Neural cell (in vitro differentiated cells): ENCODE measurements around the gene CDK5RAP2. TPM values are rescaled to one million over a fixed set of nuclear protein-coding genes. Genes with fewer than 3 reads are reported as not detected.

Source experiments
- H2AFZ ChIP-seq: fragments of 200-600, 300-800 bp; sonication (generic), shearing (Covaris generic); 2 replicates; pipeline ENCODE4 v1.6.0; 2014; ENCODE audit warnings: low read depth, mild to moderate bottlenecking, antibody characterized with exemption, low read length, moderate library complexity
- H3F3A ChIP-seq: fragments of 200-600 bp; shearing (Covaris generic); 2 replicates; pipeline ENCODE4 v1.6.1; 2016; ENCODE audit warnings: mild to moderate bottlenecking, moderate library complexity, mixed read lengths, antibody characterized with exemption, low read length; ENCODE audit not compliant: insufficient read depth, poor library complexity, severe bottlenecking
- H3K27ac ChIP-seq: fragments of 200-600, 300-800 bp; sonication (generic), shearing (Covaris generic); 2 replicates; pipeline ENCODE4 v1.5.1; 2014; ENCODE audit warnings: mild to moderate bottlenecking, low read length, moderate library complexity
- H3K27me3 ChIP-seq: fragments of 300-800, 200-600 bp; sonication (generic), shearing (Covaris generic); 2 replicates; pipeline ENCODE4 v1.6.0; 2014; ENCODE audit warnings: mild to moderate bottlenecking, low read depth, low read length, moderate library complexity; ENCODE audit not compliant: insufficient read depth
- H3K36me3 ChIP-seq: fragments of 300-800, 200-600 bp; sonication (generic), shearing (Covaris generic); 2 replicates; pipeline ENCODE4 v1.5.1; 2014; ENCODE audit warnings: mild to moderate bottlenecking, antibody characterized with exemption, low read length, moderate library complexity; ENCODE audit not compliant: insufficient read depth
- H3K4me2 ChIP-seq: fragments of 300-800, 200-600 bp; sonication (generic), shearing (Covaris generic); 2 replicates; pipeline ENCODE4 v1.6.0; 2014; ENCODE audit warnings: mild to moderate bottlenecking, low read length
- H3K4me3 ChIP-seq: fragments of 300-800, 200-600 bp; sonication (generic), shearing (Covaris generic); 2 replicates; pipeline ENCODE4 v1.5.1; 2014; ENCODE audit warnings: mild to moderate bottlenecking, low read length, moderate library complexity
- H3K79me2 ChIP-seq: fragments of 200-600 bp; shearing (Covaris generic); replicated peaks from 2 replicates; pipeline ENCODE4 v1.6.0; 2014; ENCODE audit warnings: mild to moderate bottlenecking, low read length, moderate library complexity; ENCODE audit not compliant: insufficient read depth
- H3K9ac ChIP-seq: fragments of 300-800, 200-600 bp; sonication (generic), shearing (Covaris generic); 2 replicates; pipeline ENCODE4 v1.6.1; 2016; ENCODE audit warnings: mild to moderate bottlenecking, low read length, mixed read lengths
- H3K9me2 ChIP-seq: fragments of 200-600 bp; shearing (Covaris generic); 2 replicates; pipeline ENCODE4 v1.6.1; 2016; ENCODE audit warnings: mild to moderate bottlenecking, low read length, mixed read lengths; ENCODE audit not compliant: insufficient read depth
- H3K9me3 ChIP-seq: fragments of 200-600, 300-800 bp; sonication (generic), shearing (Covaris generic); 2 replicates; pipeline ENCODE4 v1.6.1; 2016; ENCODE audit warnings: mild to moderate bottlenecking, mixed run types, low read length, moderate library complexity, mixed read lengths
- H4K20me1 ChIP-seq: fragments of 200-600 bp; shearing (Covaris generic); 2 replicates; pipeline ENCODE4 v1.6.1; 2016; ENCODE audit warnings: mild to moderate bottlenecking, mixed run types; ENCODE audit not compliant: insufficient read depth
- EP300 ChIP-seq: fragments of 450-650 bp; conservative IDR thresholded peaks from 2 replicates; pipeline ENCODE4 v1.6.1; 2014; ENCODE audit warnings: antibody characterized with exemption, mild to moderate bottlenecking, moderate library complexity; ENCODE audit not compliant: poor library complexity, severe bottlenecking
- EZH2 ChIP-seq: fragments of 200-600, 300-800 bp; shearing (Covaris generic), sonication (generic); IDR thresholded peaks from 2 replicates; pipeline ENCODE4 v1.6.1; 2014; ENCODE audit warnings: antibody characterized with exemption, low read length, borderline replicate concordance, mild to moderate bottlenecking; ENCODE audit not compliant: insufficient read depth, poor library complexity, severe bottlenecking
- MXI1 ChIP-seq: fragments of 450-650 bp; conservative IDR thresholded peaks from 2 replicates; pipeline ENCODE4 v1.6.1; 2014; ENCODE audit warnings: antibody characterized with exemption, mild to moderate bottlenecking; ENCODE audit not compliant: poor library complexity, severe bottlenecking
- POLR2AphosphoS5 ChIP-seq: IDR thresholded peaks from 2 replicates; pipeline ENCODE4 v1.6.1; 2012
- RAD21 ChIP-seq: fragments of 450-650 bp; conservative IDR thresholded peaks from 2 replicates; pipeline ENCODE4 v1.6.1; 2014; ENCODE audit warnings: antibody characterized with exemption, mild to moderate bottlenecking, moderate library complexity
- SMC3 ChIP-seq: fragments of 450-650 bp; conservative IDR thresholded peaks from 2 replicates; pipeline ENCODE4 v1.6.1; 2014; ENCODE audit warnings: antibody characterized with exemption, mild to moderate bottlenecking, moderate library complexity; ENCODE audit not compliant: poor library complexity
- TAF1 ChIP-seq: IDR thresholded peaks from 2 replicates; pipeline ENCODE4 v1.6.1; 2012; ENCODE audit warnings: low read depth
- polyA plus RNA-seq: library from polyadenylated mRNA; depleted of rRNA; stranded (reverse); fragments of >200 nt; gene quantifications from 2 replicates; pipeline ENCODE4 v1.2.3, GENCODE V29; 2014
- TF ChIP-seq, protein P1 (sequence below): fragments of 450-650 bp; IDR thresholded peaks from 2 replicates; pipeline ENCODE4 v1.5.1; 2014; ENCODE audit warnings: antibody characterized with exemption, mild to moderate bottlenecking, moderate library complexity; ENCODE audit not compliant: poor library complexity, severe bottlenecking
- TF ChIP-seq, protein P2 (sequence below): IDR thresholded peaks from 2 replicates; pipeline ENCODE4 v1.6.1; 2012; ENCODE audit warnings: borderline replicate concordance

CDK5RAP2 gene
- polyA plus RNA-seq, 1 donor from 2014 or later: 43.3 TPM

DNA sequence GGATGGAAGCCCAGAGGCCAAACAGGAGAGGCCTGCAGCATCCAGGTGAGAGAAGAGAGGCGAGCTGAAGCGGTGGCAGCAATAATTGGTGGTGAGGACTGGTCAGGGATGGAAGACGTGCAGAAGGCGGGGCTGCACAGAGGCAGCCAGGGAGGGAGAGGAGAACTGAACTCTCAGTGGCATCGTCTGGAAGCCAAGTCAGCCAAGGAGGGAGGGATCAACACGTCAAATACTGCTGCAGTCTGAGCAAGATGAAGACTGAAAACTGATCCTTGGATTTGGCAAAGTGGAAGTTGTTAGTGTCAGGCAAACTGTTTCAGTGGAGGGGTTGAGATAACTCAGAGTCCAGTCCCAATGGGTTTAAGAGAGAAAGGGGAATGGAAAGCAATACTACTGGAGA, 145.4 kb downstream of the CDK5RAP2 start:
- H3K4me3 ChIP-seq: no peak overlapping the region
- TF ChIP-seq POLR2AphosphoS5: no peak
- TF ChIP-seq, protein P1, sequence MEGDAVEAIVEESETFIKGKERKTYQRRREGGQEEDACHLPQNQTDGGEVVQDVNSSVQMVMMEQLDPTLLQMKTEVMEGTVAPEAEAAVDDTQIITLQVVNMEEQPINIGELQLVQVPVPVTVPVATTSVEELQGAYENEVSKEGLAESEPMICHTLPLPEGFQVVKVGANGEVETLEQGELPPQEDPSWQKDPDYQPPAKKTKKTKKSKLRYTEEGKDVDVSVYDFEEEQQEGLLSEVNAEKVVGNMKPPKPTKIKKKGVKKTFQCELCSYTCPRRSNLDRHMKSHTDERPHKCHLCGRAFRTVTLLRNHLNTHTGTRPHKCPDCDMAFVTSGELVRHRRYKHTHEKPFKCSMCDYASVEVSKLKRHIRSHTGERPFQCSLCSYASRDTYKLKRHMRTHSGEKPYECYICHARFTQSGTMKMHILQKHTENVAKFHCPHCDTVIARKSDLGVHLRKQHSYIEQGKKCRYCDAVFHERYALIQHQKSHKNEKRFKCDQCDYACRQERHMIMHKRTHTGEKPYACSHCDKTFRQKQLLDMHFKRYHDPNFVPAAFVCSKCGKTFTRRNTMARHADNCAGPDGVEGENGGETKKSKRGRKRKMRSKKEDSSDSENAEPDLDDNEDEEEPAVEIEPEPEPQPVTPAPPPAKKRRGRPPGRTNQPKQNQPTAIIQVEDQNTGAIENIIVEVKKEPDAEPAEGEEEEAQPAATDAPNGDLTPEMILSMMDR: no peak
- no peak for TF ChIP-seq TAF1
- TF ChIP-seq, protein P2, sequence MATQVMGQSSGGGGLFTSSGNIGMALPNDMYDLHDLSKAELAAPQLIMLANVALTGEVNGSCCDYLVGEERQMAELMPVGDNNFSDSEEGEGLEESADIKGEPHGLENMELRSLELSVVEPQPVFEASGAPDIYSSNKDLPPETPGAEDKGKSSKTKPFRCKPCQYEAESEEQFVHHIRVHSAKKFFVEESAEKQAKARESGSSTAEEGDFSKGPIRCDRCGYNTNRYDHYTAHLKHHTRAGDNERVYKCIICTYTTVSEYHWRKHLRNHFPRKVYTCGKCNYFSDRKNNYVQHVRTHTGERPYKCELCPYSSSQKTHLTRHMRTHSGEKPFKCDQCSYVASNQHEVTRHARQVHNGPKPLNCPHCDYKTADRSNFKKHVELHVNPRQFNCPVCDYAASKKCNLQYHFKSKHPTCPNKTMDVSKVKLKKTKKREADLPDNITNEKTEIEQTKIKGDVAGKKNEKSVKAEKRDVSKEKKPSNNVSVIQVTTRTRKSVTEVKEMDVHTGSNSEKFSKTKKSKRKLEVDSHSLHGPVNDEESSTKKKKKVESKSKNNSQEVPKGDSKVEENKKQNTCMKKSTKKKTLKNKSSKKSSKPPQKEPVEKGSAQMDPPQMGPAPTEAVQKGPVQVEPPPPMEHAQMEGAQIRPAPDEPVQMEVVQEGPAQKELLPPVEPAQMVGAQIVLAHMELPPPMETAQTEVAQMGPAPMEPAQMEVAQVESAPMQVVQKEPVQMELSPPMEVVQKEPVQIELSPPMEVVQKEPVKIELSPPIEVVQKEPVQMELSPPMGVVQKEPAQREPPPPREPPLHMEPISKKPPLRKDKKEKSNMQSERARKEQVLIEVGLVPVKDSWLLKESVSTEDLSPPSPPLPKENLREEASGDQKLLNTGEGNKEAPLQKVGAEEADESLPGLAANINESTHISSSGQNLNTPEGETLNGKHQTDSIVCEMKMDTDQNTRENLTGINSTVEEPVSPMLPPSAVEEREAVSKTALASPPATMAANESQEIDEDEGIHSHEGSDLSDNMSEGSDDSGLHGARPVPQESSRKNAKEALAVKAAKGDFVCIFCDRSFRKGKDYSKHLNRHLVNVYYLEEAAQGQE: no peak
- TF ChIP-seq MXI1: no peak
- TF ChIP-seq EZH2: no peak
- no peak for TF ChIP-seq EP300
- TF ChIP-seq RAD21: no peak
- TF ChIP-seq SMC3: no peak
- H3F3A ChIP-seq: no peaks in the 10 kb centered on the region
- H3K9ac ChIP-seq: no peak overlapping the region
- H3K9me2 ChIP-seq: no peaks in the 10 kb centered on the region
- no peaks in the 10 kb centered on the region for H4K20me1 ChIP-seq
- no peaks in the 10 kb centered on the region for H3K79me2 ChIP-seq
- H3K36me3 ChIP-seq: peaks cover 3% of the 10 kb centered on the region
- H2AFZ ChIP-seq: no peak overlapping the region
- no peak overlapping the region for H3K4me2 ChIP-seq
- no peak overlapping the region for H3K27ac ChIP-seq
- H3K9me3 ChIP-seq: no peaks in the 10 kb centered on the region
- H3K27me3 ChIP-seq: no peaks in the 10 kb centered on the region

DNA sequence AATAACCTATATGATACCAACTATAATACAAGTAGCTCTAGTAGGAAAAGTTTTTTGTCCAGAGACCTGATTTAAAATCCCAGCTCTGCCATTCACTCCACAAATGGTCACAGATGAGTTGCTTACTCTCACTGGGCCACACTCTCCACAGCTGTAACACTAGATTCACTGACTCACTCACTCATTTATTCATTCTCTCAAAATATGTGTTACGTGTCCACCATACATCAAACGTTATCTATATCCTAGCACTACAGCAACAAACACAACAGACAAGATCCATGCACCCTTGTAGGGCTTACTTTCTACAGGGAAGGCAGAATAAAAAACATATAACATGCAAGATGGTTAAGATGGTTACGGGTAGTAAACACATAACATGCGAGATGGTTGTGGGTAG, 146.3 kb downstream of the CDK5RAP2 start:
- Histone ChIP-seq H3K27ac (no peak overlapping the region), H4K20me1 (no peaks in the 10 kb centered on the region), H3K9me2 (no peaks in the 10 kb centered on the region), H3K36me3 (peaks cover 3% of the 10 kb centered on the region), H3F3A (no peaks in the 10 kb centered on the region), H3K79me2 (no peaks in the 10 kb centered on the region), H3K9me3 (no peaks in the 10 kb centered on the region), H3K27me3 (no peaks in the 10 kb centered on the region), H2AFZ (no peak overlapping the region), H3K4me3 (no peak overlapping the region), H3K4me2 (no peak overlapping the region), H3K9ac (no peak overlapping the region)
- no peak for TF ChIP-seq EP300
- TF ChIP-seq, protein P1: no peak
- no peak for TF ChIP-seq EZH2
- TF ChIP-seq MXI1: no peak
- no peak for TF ChIP-seq RAD21
- TF ChIP-seq, protein P2: no peak
- TF ChIP-seq SMC3: no peak
- no peak for TF ChIP-seq POLR2AphosphoS5
- no peak for TF ChIP-seq TAF1
